ENCODE measurements around the gene FICD.

The FICD gene

DNA sequence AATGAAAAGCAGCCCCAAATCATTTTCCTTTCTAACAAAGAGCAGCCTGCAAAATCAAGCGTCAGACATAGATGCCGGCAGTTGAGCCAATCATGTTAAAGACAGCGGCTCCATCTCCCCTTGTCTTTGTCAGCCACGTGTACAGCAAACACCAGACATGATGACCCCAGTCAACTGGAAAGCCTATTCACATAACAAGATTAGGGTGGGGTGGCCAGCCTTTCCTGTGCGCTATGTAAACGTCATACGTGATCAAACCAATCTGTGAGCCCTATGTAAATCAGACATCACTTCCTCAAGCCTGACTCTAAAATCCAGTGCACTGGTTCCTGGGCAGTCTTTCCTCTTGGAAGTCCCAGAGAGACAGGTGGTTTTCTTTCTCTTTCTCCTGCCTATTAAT is 9.9 kb upstream of the FICD start:
- DNase-seq: no peak

DNA sequence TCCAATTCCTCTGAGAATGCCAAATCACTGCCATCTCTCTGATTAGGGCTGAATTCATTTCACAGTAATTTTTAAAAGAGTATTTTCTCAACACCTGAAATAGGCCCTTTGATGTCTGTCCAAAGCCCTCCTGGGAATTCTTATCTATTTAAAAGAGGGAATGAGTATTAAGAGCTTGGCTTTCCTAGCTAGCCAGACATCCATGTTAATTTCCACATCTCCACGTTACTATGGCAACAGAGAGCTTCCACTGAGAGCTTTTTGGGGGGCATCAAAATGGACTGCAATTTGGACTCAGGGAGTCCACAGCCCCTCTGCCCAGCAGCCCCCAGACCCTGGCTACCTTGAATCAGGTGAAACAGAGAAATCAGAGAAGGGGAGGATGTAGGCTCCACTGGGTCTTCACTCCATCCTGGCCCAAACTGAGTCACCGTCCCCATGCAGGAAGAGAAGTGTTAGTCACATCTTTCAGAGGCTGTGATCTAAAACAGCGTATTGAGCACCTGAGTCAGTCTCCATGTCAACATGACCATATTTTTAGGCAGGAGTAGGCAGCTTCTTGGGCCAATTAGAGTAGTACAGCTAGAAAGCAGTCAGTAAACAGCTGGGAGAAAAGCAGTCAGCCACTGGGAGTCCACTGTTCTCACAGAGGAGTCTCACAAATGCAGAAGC is 7.0 kb upstream of the FICD start:
- peak in 1 of 2 experiments; percentile 41 for DNase-seq

DNA sequence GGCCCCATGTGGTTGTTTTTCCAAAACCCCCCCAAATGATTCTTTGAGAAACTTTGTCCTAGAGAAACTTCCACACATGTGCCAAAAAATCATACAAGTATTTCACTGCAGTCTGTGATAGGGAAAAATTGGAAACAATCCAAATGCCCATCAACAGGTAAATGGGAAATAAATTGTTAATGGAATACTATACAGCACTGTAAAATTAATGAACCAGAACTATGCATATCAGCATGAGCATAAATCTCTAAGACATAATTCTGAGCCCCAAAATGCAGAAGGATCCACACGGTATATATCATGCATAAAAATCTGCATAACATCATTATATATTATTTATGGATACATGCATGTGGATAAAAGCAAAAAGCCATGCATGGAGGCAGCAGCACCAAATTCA is 5.3 kb upstream of the FICD start:
- DNase-seq: no peak

DNA sequence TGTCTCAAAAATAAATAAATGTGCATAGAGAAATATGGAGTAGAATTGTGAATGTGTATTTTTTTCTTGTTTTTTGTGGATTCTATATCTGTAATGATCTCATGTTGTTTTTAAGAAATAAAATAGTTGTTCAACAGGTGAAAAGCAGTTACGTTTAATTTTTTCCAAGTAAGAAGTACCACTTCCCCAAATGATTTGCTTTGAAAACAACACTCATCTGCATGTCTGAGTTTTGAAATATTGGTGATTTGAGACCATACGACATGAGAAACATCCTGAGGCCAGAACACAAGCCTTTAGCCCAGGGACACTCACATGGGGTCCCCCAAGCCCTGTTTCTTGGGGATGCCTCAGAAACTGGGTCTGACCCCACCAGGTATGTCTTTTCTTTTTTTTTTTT is 4.2 kb upstream of the FICD start:
- no peak for DNase-seq

GRCh38 chr12:108511633-108512540 is 3.2 kb upstream of the FICD start:
- peak; percentile 77 to 81 for DNase-seq

DNA sequence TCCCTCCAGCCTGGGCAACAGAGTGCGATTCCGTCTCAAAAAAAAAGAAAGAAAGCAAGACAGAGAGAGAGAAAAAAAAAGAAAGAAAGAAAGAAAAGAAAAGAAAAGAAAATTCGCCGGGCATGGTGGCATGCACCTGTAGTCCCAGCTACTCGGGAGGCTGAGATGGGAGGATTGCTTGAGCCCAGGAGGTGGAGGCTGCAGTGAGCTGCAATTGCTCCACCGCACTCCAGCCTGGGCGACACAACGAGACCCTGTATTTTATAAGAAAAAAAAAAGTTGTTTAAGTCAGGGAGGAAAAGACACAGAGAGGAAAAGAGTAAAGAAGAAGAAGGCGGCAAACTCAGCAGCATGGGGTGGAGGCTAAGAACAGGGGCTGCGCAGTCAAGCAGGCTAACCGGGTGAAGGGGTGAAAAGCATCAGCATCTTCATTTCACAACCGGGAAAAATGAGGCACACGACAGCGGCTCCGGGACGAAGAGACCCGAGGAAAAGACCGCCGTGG is 557 bp upstream of the FICD start:
- no peak for DNase-seq

- no peak for DNase-seq
Observed at GRCh38 chr12:108515916-108516315, 839 bp downstream of the FICD start.

DNA sequence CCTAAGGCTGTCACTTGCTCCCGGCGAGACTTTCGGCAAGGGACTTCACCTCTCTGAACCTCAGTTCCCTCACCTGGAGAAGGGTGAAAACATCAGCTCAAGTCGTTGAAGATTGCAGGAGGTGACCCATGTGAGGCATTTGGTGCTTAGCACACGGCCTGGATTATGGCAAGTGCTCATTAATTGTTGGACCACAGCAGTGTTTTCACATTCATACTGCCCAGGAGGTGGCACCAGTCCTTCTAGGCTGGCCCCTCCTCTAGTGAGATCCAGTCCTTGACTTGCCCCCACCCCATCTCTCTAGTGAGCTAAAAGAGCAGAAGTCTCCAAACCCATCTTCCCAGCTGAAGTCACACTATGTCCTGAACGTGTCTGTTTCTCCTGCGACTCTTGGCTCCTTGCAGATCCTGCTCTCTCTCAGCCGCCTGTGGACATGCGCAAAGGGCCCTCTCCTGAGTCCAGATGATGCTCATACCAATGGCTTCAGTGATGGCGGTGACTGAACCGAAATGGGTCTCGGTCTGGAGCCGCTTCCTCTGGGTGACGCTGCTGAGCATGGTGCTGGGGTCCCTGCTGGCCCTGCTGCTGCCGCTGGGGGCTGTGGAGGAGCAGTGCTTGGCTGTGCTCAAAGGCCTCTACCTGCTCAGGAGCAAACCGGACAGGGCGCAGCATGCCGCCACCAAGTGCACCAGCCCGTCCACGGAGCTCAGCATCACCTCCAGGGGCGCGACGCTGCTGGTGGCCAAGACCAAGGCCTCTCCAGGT is 1.6 kb downstream of the FICD start:
- DNase-seq: no peak

DNA sequence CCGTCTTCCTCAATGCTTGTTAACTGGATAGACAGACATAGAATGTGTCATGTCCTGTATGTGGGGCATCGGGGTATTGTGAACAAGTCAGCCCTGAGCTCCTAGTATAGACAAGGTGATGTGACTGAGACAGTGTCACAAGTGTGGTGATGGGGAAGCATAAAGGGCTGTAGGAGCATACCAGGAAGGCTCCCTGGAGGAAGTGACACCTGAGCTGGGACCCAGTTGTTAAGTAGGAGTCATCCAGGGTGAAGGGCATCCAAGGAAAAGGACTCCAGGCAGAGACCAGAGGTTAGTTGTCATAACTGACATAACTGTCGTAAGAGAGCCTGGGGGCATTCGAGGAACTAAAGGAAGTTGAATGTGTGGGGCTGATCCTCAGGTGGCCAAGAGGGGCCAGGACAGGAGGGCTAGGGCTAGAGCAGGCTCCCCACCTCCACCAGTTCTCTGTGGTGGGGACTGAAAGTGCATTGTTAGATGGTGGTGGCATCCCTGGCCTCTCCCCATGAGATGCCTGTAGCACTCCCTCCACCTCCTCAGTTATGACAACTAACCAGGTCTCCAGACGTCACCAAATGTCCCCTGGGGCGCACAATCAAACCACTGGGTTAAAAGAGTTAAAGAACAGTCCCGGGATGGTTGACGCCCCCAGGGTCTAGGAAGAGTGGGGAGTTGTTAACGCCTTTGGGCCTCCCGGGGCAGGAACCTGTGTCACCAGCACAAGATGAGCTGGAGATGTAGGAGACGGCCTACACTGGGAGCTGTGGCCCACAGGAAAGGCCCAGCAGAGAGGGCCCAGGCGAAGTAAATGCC is 2.4 kb downstream of the FICD start:
- no peak for DNase-seq

- no peak for DNase-seq
Observed at GRCh38 chr12:108518101-108518715, 3.1 kb downstream of the FICD start.

DNA sequence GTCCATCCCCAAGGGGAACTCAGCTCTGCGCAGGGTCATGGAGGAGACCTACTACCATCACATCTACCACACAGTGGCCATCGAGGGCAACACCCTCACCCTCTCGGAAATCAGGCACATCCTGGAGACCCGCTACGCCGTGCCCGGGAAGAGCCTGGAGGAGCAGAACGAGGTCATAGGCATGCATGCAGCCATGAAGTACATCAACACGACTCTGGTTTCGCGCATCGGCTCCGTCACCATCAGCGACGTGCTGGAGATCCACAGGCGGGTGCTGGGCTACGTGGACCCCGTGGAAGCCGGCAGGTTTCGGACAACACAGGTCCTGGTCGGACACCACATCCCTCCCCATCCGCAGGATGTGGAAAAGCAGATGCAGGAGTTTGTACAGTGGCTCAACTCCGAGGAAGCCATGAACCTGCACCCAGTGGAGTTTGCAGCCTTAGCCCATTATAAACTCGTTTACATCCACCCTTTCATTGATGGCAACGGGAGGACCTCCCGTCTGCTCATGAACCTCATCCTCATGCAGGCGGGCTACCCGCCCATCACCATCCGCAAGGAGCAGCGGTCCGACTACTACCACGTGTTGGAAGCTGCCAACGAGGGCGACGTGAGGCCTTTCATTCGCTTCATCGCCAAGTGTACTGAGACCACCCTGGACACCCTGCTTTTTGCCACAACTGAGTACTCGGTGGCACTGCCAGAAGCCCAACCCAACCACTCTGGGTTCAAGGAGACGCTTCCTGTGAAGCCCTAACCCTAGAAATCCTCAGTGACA is 3.8 kb downstream of the FICD start:
- no peak for DNase-seq

DNA sequence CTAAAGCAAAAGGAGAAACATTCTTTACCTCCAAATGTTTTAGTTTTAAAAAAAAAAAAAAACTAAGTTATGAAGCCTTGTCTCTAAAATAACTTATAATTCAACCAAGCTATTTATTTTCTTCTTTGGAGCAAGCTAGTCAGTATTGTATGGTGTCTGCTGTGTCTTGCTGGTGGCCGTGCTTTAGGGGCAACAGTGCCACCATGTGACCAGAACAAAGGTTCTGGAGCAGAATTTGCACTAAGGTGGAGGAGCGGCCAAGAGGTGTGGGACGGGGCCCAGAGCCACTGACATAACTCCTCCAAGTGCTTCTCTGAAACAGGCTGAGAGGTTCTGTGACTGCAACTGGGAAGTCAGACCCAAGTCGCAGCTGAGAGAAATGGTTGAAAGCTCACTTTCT is 4.5 kb downstream of the FICD start:
- DNase-seq: no peak

DNA sequence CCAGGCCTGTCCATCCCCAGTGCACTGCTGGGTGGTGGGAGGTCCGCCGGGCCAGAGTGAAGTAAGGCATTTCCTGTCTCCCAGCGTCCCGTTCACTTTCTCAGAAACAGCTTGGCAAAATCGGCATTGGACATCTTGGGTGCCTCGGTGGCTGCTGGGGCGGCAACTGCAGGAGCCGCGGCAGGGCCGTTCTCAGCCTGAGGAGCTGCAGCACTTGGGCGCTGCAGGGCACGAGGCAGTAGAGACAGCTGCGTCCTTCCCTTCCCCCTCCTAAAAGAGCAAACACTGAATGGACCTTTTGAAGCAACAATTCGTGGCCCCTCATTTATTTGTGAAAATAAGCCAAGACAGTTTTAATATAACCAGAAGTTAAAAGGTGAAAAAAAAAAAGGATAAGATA is 8.3 kb downstream of the FICD start:
- no peak for DNase-seq

DNA sequence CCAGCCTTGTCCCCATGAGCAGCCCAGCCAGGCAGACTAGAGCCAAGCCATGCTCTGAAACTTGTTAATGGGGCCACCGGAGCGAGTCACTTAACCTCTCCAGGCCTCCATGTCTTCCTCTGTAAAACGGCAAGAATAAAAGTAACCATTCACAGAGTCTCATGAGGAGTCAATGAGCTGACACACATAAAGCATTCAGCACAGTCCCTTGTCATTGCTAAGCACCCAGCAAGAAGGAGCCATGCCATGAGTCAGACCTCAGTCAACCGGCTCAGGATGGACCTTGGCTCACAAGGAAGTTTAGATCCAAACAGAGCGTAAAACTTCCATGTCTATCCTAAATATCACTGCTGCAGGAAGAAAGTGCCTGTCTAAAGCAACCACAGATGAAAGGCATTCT is 10.6 kb downstream of the FICD start:
- DNase-seq: no peak

GRCh38 chr12:108526482-108527165 is 11.5 kb downstream of the FICD start:
- DNase-seq: no peak

DNA sequence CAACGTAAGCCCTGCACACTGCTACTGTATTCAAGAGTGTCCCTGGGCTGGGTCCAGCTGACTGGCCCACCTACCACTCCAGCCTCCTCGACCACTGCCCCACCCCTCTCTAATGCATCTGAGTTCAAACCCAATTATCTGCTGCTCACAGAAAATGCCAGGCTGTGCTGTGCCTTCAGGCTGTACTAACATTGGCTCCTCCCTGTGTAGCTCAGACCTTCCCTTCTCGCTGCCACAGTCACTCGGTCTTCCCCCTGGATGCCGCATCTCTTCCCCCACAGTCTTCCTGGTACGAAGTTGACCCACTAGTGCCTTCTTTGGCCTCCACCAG is 12.1 kb downstream of the FICD start:
- DNase-seq: no peak

DNA sequence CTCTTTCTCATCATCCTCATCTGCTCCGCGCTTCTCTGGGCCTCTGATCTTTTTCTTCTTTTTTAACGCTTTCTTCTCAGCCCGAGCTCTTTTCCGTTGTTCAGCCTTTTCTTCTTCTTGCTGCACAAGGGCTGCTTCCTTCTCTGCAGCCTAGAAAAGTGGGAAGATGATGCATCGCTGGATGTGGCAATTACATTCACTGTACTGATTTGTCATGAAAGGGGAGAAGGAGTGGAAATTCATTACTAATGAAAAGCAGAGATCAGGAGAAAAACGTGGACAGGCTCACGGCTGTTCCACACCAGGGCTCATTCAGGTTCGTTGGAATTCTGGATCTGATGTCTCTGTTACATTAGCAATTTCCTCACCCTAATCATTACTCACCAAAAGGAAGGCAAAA is 15.1 kb downstream of the FICD start:
- DNase-seq: no peak

GRCh38 chr12:108531929-108532848 is 17.1 kb downstream of the FICD start:
- DNase-seq: no peak

GRCh38 chr12:108538146-108538545 is 23.1 kb downstream of the FICD start:
- no peak for DNase-seq

Measured in activated T-cell treated with anti-CD3 and anti-CD28 coated beads, Interleukin-2, amount 50 U/mL, for 48 hours (primary cell).